PFSK-1 (cell line): ENCODE data around the gene C2orf76.

Source experiments
- FOXP2 ChIP-seq: optimal IDR thresholded peaks from 2 replicates; pipeline ENCODE3; 2011; ENCODE audit warnings: borderline replicate concordance, control low read depth, inconsistent platforms; ENCODE audit not compliant: insufficient read depth; ENCODE audit errors: extremely low read length, extremely low read depth
- POLR2AphosphoS5 ChIP-seq: IDR thresholded peaks from 2 replicates; pipeline ENCODE4 v1.6.1; 2012; ENCODE audit warnings: low read depth, mild to moderate bottlenecking, control low read depth, low read length, moderate library complexity
- REST ChIP-seq, 2 experiments: IDR thresholded peaks; 2 replicates each; pipeline versions ENCODE4 v1.6.1 to v1.8.0; 2011 to 2012; ENCODE audit warnings: low read depth in 2 of 2, low read length in 2 of 2, control low read depth in 1 of 2, inconsistent platforms in 1 of 2, mild to moderate bottlenecking in 1 of 2, moderate library complexity in 1 of 2; ENCODE audit not compliant: insufficient read depth in 1 of 2
- TAF1 ChIP-seq: IDR thresholded peaks from 2 replicates; pipeline ENCODE4 v1.6.1; 2012; ENCODE audit warnings: low read length, control low read depth, borderline replicate concordance; ENCODE audit not compliant: insufficient read depth

- TF ChIP-seq POLR2AphosphoS5 (no peak), REST (IDR thresholded peaks at IDR 0.05; ENCODE audit: insufficient read depth in 1 of 2, low read depth in 2 of 2, low read length in 2 of 2) (no peak), TAF1 (no peak), FOXP2 (no peak)
These were observed 38.5 kb upstream of the C2orf76 start for GRCh38 chr2:119405151-119405550.
